SK-MEL-5 (cell line): Measurements from ENCODE around the gene C19orf73. TPM values are rescaled to one million over a fixed set of nuclear protein-coding genes. Genes with fewer than 3 reads are reported as not detected.
A peak's percentile ranks its signal among the peaks of the same experiment; 100 is the strongest.
"Not testable (repeated sequence)": the region's sequence is repeated elsewhere in the genome, so short reads cannot be mapped to it uniquely, and the experiment has no call there.

Experiments
- DNase-seq: peaks from one replicate; pipeline ENCODE4 v3.0.0-alpha.2; 2016; ENCODE audit warnings: low read depth, low spot score
- in situ Hi-C: cut with HindIII; loops from 2 replicates; pipeline ENCODE4 v1.10.0; 2016; ENCODE audit warnings: low sequenced_read_pairs, high pct_unique_total_duplicates, low pct_unique_long_range_greater_than_20kb
- small RNA-seq, 2 experiments: library from RNA; depleted of rRNA; stranded (forward); fragments of <200 nt; gene quantifications; one replicate each; pipeline ENCODE3, GENCODE V24; 2014
- total RNA-seq: library from RNA; depleted of rRNA; stranded (reverse); fragments of >200 nt; shearing (Covaris generic); gene quantifications from 2 replicates; pipeline ENCODE4 v1.2.3, GENCODE V29; 2014; rRNA removed

Gene C19orf73
- total RNA-seq, 1 experiment from 2014 or later = 1.8 TPM

DNA sequence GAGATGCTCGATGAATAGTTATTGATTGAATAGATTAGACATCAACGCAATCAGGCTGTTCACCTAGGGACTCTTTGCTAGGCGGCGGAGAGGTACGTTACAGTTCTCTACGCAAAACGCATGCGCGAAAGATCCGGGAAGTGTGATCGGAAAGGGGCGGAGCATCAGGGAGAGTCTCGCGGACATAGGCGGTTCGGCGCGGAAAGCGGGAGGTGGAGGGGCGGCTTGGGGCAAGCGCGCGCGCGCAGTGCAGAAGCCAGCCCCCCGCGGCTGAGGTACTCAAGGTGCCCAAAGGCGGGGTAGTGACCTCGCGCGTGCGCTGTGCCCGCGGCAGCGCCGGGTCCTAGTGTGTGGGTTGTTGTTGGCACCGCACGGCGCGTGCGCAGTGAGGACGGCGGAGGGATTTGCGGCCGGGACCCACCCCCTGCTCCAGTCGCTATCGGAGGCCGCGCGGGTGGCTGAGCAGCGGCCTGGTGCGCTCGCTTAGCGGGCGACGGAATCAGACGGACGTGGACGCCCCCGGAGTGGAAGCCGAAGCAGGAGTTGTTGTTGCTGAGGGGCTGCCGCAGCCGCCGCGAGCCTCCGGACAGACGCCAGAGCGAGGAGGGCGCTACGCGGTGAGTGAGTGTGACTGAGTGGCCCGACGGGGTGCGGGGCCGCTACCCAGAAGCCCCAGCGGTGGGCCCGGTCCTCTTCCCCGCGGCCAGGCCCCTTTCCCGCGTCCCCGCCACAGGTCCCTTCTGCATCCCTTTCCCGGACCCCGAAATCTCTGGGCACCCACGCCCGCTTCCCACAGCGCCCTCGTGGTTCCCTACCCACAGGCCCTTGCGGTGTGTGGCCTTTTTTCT, 33.7 kb downstream of the C19orf73 start, which contains the start of gene SNRNP70:
TSS of gene SNRNP70 (plus strand) at position 432 of the 848 bp plus-strand sequence. CDS start 964 bp downstream, outside the sequence.
- peak; percentile 98 for DNase-seq
- in situ Hi-C loops = no loop called here

DNA sequence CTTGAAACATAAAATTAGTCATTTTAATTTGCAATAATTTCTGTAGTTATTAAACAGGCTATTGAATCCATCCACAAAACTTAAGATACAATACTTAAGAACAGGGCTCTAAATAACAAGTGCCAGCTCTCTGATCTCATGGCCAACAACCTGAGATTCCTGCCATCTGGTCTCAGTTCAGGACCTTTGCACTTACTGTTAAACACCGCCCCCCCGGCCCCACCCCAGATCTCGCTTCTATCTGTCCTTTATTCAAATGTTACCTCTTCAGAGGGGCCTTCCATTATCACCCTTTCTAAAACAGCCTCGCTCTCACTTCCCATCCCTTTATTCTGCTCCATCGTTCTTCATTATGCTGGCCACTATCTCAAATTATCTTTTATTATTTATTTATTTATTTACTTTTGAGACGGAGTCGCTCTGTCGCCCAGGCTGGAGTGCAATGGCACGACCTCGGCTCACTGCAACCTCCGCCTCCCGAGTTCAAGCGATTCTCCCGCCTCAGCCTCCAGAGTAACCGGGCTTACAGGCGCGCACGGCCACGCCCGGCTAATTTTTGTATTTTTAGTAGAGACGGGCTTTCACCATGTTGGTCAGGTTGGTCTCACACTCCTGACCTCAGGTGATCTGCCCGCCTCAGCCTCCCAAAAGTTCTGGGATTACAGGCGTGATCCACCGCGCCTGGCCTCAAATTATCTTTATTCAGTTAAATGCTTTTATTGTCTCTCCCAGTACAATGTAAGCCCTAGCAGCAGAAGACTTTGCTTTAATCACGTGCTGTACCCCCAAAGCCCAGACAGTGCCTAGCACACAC, 34.5 kb downstream of the C19orf73 start:
- DNase-seq = no peak
- in situ Hi-C loops = no loop called here

DNA sequence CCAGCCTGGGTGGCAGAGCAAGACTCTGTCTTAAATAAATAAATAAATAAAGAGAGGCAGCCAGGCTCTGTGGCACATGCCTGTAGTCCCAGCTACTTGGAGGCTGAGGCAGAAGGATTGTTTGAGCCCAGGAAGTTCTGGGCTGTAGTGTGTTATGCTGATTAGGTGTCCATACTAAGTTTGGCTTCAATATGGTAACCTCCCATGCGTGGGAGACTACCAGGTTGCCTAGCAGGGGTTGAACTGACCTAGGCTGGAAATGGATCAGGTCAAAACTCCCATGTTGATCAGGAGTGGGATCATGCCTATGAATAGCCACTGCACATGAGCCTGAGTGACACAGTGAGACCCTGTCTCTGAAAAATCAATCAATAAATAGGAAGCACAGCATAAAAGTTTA, 37.7 kb downstream of the C19orf73 start:
- DNase-seq = no peak
- in situ Hi-C loops = no loop called here

DNA sequence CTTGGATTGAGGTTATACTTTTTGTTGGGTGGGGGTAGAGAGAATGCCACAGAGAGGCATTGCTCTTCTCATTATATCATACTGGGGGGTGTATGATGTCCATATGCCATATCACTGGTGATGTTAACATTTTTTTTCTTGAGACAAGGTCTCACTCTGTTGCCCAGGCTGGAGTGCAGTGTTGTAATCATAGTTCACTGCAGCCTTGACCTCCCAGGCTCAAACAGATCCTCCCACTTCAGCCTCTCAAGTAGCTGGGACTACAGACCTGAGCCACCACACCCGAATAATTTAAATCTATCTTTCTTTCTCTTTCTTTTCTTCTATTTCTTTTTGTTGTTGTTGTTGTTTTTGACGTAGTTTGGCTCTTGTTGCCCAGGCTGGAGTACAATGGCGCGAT, 38.6 kb downstream of the C19orf73 start:
- in situ Hi-C loops = no loop called here
- no peak for DNase-seq

DNA sequence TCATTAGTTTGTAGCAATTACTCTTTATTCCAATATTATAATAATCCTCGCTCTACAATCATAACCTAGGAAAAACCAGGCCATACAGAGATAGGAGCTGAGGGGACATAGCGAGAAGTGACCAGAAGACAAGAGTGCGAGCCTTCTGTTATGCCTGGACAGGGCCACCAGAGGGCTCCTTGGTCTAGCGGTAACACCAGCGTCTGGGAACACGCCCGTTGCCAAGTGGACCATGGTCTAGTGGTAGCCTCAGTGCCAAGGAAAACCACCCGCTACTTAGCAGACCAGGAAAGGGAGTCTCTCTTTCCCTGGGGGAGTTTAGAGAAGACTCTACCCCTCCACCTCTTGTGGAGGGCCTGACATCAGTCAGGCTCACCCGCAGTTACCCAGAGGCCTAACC, 44.1 kb downstream of the C19orf73 start:
- in situ Hi-C loops = not testable (repeated sequence)
- peak; percentile 66 for DNase-seq

DNA sequence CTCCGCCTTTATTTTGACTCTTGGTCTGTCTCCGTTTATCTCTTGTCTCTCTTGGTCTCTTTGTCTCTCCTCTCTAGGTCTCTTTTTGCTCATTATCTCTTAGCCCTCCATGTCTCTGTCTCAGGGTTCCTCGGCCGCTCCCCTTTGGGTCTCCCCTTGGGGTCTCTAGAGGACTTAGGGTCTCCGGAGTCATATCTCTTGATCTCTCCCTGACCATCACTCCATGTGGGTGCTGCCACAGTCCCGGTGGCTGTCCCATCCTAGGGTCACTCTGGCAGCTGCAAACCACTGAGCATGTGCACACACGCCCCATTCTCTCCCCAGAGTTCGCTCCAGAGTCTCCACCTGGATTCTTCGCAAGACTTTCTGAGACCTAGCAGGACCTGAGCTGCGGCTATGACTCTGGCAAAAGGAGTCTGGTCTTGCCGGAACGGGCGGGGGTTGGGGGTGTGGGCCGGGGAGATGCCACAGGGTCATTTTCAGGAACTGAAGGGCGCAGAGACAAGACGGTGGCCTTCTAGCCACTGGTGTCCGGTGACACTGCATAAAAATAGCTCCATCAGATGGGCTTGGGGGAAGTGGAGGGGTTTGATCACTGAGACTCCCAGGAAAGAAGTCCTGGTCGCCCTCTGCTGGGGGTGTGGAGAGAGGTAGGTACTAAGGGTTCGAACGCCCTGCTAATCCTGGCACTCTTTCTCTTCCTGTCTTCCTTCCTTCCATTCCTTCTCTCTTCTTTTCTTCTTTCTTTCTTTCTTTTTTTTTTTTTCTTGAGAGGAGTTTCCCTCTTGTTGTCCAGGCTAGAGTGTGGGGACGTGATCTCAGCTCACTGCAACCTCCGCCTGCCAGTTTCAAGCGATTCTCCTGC, 45.2 kb downstream of the C19orf73 start:
- in situ Hi-C loops = no loop called here
- peak; percentile 61 for DNase-seq

DNA sequence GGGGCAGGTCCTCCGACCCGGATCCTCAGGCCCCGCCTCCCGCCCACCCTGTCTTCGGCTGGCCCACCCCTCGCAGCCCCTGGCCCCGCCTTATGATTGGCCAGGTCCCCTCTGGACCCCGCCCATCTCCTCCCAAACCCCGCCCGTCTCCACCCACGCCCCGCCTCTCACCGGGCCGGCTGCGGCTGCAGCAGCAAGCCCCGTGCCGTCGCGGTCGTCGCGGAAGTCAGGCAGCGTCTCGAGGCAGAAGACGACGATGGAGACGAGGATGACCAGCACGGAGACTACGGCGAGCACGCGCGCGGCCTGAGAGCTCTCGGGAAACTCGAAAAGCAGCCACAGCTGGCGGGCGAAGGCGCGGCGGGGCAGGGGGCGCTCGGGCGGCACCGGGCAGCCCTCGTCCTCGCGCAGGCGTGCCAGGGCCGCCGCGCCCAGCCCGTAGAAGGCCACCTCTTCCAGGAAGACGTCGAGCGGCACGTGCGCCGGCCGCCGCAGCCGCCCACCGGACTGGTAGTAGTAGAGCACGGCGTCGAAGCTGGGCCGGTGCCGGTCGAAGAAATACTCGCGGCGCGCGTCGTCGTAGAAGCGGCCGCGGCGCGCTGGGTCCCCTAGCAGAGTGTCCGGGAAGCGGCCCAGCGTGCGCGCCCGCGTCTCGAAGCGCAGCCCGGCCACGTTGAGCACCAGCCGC, 46.9 kb downstream of the C19orf73 start:
- in situ Hi-C loops = no loop called here
- DNase-seq = no peak

DNA sequence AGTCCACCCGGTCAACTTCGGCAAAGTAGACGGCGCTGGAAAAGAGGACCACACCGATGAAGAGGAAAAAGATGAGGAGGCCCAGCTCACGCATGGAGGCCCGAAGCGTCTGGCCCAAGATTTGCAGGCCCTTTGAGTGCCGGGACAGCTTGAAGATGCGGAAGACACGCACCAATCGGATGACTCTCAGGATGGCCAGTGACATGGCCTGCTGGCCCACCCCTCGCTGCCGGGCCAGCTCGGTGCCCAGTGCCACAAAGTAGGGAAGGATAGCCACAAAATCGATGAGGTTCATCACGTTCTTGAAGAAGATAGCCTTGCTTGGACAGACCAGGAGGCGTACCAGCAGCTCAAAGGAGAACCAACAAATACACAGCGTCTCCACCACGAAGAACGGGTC, 48.5 kb downstream of the C19orf73 start:
- no peak for DNase-seq
- in situ Hi-C loops = no loop called here

DNA sequence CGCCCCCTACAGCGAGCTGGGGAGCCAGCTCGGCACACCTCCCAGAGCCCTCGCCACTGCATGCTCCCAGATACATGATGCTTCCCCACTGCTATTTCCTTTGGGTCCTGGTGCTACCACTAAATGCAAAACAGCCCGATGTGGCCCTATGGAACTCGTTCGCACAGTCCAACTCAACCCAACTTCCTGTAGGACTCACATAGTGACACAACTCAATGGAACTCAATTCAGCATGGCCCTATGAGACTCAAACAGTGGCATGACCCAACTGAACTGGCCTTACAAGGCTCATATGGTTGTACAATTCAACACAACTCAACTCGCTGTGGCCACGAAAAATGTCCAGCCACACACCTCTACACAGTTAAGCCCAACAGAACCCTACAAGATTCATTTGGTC, 49.9 kb downstream of the C19orf73 start:
- DNase-seq = no peak
- in situ Hi-C loops = no loop called here

Small RNA genes within 50 kb of the gene (small RNA-seq; reads per million reads assigned to genes)
- 0 reads per million in 2 experiments for gene RN7SL708P

Other genes starting within 250 kb of the C19orf73 start
- gene PPP1R15A, start 246.7 kb downstream of the C19orf73 start, total RNA-seq = 26.3 and 30.2 TPM in 2 replicates
- gene TULP2, start 220.4 kb downstream of the C19orf73 start, total RNA-seq = not detected in 2 replicates
- gene NUCB1, start 218.8 kb downstream of the C19orf73 start, total RNA-seq = 164 and 168 TPM in 2 replicates
- gene DHDH, start 185.4 kb downstream of the C19orf73 start, total RNA-seq = 0.24 and 0.45 TPM in 2 replicates
- gene BAX, start 164.3 kb downstream of the C19orf73 start, total RNA-seq = 90.3 and 108 TPM in 2 replicates
- 1,840 and 1,902 TPM in 2 replicates for gene FTL, start 153.8 kb downstream of the C19orf73 start, total RNA-seq
- gene GYS1, start 125.8 kb downstream of the C19orf73 start, total RNA-seq = 29.3 and 33.1 TPM in 2 replicates
- gene RUVBL2, start 125.3 kb downstream of the C19orf73 start, total RNA-seq = 199 and 203 TPM in 2 replicates
- gene LHB, start 102.1 kb downstream of the C19orf73 start, total RNA-seq = not detected in 2 replicates
- not detected in 2 replicates for gene CGB3, start 94.8 kb downstream of the C19orf73 start, total RNA-seq
- not detected in 2 replicates for gene CGB2, start 87.3 kb downstream of the C19orf73 start, total RNA-seq
- not detected in 2 replicates for gene CGB1, start 82.2 kb downstream of the C19orf73 start, total RNA-seq
- gene CGB5, start 75.3 kb downstream of the C19orf73 start, total RNA-seq = not detected in 2 replicates
- gene CGB8, start 70.0 kb downstream of the C19orf73 start, total RNA-seq = not detected in 2 replicates
- gene CGB7, start 61.4 kb downstream of the C19orf73 start, total RNA-seq = not detected in 2 replicates
- gene NTF4, start 54.3 kb downstream of the C19orf73 start, total RNA-seq = not detected in 2 replicates
- gene KCNA7, start 46.4 kb downstream of the C19orf73 start, total RNA-seq = 0.03 TPM in 2 replicates
- gene SNRNP70, start 33.7 kb downstream of the C19orf73 start, total RNA-seq = 141 and 179 TPM in 2 replicates
- gene LIN7B, start 4.8 kb downstream of the C19orf73 start, total RNA-seq = 5.6 and 6.4 TPM in 2 replicates
- gene PPFIA3, start 401 bp upstream of the C19orf73 start, total RNA-seq = 8.8 and 9.9 TPM in 2 replicates
- not detected in 2 replicates for gene HRC, start 36.3 kb upstream of the C19orf73 start, total RNA-seq
- gene TRPM4, start 38.6 kb upstream of the C19orf73 start, total RNA-seq = 3.4 and 3.5 TPM in 2 replicates
- gene SLC6A16, start 206.0 kb upstream of the C19orf73 start, total RNA-seq = 0.05 TPM in 1 of 2 replicates, not detected in the other
- not detected in 2 replicates for gene CD37, start 216.3 kb upstream of the C19orf73 start, total RNA-seq
- 15.0 and 17.4 TPM in 2 replicates for gene TEAD2, start 243.3 kb upstream of the C19orf73 start, total RNA-seq
- 0.53 and 0.59 TPM in 2 replicates for gene DKKL1, start 244.7 kb upstream of the C19orf73 start, total RNA-seq